GM21786 (cell line): Measurements from ENCODE around the gene PCSK5.

Experiments
- ATAC-seq: cut with Tn5 transposase; IDR thresholded peaks from one replicate; pipeline ENCODE4 v1.9.1; 2021; ENCODE audit not compliant: unreplicated experiment

The PCSK5 gene

DNA sequence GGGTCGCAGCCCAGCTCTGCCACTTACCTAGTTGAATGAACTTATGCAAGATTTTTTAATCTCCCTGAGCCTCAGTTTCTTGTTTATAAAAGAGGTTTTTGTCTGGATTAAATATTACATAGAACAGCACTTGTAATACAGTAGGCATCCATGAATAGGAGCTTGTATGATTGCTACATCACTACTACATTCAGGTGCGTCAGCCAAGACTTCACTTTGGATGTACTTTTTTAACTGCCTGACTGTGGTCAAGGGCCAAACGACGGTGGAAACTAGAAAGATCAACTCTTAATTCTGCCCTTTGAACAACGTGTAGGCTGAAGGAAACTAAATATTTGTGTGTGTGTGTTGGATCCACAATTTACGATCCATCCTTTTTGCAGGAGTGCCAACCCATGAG, 330.9 kb downstream of the PCSK5 start:
- ATAC-seq: no peak

DNA sequence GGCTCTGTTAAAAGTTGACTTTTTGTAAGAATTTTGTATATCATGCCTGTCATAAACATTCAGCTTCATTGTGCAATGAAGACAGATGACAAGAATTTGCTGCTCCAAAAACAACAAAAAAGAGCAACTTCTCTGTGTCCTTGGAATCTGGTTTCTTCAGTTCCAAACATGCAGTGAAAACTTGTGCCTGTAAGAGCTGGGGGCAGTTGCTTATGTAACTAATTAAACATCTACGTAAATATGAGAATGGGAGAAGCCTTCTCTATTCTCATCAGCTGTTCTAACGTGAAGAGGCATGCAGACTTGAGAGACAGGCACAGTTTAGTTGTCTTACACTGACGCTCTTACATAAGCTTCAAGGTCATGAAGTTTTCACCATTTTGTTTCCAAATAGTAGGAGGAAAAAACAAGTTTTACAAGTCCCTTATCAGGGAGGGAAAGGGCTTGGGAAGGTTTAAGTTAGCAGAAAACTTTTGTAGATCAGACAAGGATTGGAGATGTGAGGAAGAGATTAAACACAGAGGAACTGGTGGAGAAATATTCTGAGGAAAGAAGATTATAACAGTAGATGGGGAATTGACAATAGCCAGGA, 333.4 kb downstream of the PCSK5 start:
- no peak for ATAC-seq

DNA sequence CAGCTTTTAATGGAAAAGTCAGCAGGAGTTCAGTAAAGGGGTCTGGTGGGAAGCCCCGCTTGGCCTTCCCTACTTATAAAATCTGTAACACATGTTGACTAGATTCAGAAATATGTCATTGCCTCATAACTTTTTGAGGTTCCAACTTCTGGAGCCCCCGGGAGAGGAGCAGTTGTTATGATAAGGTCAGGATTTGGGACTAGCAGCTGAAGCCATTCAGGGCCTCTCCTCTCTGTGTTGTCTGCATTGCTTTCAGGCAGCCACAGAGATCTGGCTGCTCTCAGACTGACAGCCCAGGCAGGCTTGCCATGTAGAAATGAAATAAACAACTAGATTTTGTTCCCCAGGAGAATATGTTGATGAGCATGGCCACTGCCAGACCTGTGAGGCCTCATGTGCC, 336.7 kb downstream of the PCSK5 start:
- no peak for ATAC-seq

DNA sequence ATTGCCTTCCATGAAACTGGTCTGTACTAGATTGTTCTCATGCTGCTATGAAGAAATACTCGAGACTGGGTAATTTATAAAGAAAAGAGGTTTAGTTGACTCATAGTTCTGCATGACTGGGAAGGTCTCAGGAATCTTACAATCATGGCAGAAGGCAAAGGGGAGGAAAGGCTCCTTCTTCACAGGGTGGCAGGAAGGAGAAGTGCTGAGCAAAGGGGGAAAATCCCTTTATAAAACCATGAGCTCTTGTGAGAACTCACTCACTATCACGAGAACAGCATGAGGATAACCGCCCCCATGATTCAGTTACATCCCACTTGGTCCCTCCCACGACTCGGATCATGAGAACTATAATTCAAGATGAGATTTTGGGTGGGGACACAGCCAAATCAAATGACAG, 340.5 kb downstream of the PCSK5 start:
- no peak for ATAC-seq

DNA sequence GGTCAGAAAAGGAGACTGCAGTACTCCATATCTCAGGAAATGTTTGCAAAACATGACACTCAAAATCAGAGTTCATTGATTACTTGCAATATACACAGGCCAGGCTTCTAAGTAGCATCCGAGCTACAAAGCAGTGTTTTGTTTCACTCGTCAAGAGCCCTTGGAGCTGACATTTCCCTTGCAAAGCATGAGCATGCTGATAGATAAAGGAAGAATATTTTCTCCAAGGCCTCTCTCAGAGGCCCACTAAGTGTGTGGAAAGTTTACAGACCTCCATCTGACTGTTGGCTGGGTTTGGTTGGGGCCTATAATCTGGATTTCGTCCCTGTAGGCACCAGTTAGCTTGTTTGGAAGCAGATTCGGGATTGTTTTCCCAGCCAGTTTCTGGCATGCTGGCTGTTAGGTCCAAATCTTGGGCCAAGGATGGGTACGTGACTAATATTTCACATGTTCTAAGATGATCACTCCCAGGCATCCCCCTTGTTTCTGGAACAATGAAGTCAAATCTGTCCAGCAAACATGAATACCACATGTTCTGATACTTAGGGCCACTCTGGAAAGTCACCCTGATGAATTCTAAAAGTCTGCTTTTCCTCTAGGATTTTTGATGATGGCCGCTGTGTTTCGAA, 342.5 kb downstream of the PCSK5 start:
- ATAC-seq: no peak

DNA sequence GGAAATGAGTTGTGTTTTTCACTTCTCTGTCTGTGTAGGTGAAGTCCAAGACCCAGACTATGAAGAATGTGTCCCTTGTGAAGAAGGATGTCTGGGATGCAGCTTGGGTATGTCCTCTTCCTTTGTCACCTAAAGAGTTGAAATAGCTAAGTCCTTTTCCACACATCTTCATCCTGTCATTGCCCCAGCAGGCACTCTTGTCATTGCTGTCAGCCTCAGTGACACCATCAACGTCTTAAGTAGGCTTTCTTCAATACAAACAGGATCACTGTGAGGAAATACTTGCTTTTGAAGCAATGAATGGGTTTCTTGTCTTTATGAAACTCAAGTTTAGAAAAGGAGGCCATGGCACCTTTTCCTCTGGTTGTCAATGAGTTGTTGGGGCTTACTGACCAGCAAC, 350.1 kb downstream of the PCSK5 start:
- no peak for ATAC-seq

DNA sequence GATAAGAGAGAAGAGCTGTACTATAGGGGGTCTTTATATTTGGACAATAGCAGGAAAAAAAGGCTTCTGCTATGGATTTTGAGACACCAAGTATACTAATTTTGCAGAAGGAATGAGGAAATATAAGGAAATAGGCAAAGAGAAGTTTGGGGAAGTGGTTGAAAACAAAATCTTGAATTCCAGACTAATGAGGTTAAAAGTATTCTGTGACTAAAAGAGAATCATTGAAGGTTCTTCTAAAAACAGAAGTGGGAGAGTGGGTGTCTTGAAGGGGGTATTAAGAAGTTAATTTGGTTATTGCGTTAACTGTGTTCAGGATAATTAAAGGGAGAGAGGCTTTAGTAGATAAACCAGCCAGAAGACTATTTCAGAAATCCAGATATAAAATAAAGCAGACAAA, 355.0 kb downstream of the PCSK5 start:
- no peak for ATAC-seq

DNA sequence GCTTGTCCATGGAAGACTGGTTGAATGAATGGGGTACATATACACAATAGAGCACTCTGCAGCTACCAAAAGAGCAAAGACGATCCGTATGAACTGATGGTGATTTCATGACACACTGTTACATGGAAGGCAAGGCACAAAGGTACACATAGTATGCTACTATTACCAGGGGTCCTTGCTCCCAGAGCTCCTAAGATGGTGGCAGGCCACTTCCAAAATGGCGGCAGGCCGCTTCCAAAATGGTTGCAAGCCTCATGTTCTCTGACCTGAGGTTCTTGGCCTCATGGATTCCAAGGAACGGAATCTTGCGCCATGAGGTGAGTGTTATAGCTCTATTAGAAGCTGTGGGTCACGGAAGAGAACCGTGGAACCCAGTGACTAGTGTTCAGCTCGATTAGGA, 356.2 kb downstream of the PCSK5 start:
- ATAC-seq: no peak

DNA sequence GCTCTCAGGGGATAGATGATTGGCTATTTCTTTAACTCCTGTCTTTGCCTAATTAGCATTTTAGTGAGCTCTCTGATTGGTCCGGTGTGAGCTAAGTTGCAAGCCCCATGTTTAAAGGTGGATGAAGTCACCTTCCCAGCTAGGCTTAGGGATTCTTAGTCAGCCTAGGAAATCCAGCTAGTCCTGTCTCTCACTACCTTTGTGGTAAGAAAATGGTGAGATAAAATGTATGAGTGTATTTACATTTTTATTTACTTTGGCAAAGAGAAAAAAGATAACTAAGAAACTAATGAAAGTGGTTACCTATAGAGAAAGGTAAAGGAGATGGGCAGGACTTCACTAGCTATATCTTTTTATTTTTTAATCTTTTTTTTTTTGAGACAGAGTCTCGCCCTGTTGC, 357.0 kb downstream of the PCSK5 start:
- ATAC-seq: no peak

DNA sequence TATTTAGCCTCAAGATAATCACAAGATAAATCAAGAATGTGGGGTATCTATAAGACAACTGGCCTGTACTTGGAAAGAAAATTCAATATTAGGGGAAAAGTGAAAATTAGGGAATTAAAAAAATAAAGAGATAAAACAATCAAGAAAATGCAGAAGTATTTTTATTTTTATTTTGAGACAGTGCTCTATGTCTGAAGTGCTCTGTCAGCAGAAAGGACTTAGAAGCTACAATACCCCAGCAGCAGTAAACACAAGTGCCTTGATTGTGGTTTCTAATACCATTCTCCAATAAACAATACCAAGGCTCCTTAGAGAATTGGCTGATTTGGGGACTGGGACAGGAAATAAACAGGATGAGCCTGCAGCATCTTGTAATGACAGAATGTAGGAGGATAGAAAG, 358.8 kb downstream of the PCSK5 start:
- no peak for ATAC-seq

DNA sequence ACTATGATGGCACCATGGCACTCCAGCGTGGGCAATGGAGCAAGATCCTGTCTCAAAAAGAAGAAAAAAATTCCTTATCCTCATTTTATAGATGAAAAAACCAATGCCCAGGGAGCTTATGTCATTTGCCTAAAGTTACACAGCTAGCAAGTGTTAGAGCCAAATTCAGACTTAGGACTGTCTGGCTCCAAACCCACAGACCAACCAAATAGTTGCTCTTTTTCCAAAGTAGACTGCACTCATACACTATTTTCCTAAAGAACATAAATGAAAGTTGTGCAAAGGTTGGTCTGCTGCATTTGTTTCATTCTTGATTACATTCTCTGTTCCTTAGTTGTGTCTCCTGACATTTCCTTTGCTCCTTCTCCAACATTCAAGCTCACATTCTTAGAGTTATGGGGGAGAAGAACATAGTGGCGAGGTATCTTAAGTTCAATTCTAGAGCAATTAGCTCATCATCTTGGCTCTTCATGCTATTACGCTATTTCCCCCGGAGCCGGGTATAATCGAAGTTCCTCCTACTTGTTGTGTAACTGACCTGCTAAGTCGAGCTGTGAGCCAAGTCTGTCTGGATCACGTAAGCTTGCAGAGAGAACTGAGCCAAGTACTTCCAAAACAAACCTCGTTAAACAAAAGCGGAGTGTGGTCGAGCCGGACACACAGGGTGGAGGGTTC, 365.4 kb downstream of the PCSK5 start:
- ATAC-seq: no peak

DNA sequence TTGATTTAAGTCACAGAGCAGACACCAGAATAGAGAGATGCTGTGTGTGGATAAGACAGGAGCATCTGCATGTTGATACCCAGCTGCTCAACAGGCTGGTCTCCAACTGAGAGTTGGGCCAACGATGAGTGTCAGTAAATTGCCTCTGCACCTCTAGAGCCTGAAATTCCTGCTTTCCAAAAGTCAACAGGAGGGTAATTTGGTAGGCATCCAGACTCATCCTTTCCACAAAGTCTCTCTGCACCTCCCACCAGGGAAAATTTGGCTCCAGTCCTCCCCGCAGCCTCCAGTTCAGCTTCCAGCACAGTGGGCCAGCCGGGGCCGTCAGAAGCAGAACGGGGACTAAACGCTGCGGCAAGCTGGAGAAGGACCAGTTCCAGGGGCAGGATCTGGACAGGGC, 366.8 kb downstream of the PCSK5 start:
- no peak for ATAC-seq

DNA sequence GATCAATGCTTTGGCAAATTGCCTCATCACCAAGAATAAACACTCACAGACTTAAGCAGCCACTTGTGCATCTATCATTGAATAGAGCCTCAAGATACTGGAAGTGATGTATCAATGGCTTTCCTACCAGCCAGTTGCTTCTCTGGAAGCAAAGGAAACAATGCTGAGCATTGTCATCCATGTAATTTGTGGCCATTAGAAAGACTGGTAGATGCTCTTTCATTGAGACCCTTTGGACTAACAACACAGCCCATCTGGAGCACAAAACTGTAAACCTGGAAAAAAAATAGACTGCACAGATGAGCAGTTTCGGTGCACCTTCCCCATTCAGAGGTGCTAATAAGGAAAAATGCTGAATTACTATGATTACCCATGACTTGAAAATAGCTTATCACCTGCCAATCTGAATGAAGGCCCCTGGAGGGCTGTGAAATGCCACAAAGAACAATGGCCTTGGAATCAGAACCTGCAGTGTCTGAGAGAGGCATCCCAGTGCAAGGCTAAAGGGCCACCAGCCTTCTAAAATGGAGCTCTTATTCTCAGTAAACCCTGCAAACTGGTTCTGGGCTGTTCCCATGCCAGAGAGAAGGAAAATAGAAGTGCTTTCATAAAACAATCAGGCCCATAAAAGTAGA, 376.3 kb downstream of the PCSK5 start:
- no peak for ATAC-seq

DNA sequence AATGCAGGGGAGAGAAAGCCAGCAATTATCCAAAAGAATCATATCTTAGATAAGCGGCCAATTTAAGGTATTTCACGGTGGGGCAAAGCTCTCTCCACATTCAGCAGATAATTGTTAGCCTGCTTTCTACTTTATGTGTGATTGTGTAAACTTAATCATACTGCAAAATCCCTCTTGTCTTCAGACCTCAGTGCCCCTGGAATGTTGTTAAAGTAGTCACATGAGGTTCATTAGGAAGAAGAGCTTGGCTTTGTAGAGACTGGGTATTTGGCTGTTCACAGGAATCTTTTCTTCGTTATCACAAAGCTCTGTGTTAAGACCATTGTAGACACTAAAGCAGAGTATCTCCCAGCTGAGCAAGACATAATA, 376.8 kb downstream of the PCSK5 start:
- ATAC-seq: no peak

DNA sequence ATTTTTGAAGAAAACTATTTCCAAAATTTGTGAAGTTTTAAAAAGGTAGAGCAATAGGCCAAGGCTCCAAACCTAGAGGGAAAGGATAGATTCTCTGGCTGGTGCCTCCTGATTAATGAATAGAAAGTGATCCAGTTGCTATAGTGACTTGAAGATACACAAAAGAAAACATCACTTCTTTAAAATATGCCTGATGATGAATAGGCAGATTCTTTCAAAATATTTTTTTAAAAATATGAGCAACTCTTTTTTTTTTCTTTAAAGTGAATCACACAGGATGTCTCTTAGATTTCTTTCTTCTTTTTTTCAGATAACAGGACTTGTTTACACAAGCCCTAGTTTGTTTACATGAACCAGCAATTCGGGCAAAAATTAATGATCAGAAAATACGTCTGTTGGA, 379.3 kb downstream of the PCSK5 start:
- no peak for ATAC-seq

DNA sequence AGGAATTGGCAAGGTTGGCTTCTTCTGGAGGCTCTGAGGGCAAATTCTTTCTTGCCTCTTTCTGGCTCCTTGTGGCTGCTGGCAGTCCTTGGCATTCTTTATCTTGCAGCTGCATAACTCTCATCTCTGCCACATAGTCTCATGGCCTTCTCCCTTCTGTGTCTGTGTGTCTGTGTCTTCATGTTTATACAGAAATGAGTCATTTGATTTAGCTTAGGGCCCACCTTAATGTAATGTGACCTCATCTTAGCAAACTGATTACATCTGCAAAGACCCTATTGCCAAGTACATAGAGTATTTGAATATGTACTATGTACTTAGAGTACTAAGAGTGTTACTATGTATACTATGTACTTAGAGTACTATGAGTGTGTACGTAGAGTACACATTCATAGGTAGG, 381.3 kb downstream of the PCSK5 start:
- no peak for ATAC-seq

DNA sequence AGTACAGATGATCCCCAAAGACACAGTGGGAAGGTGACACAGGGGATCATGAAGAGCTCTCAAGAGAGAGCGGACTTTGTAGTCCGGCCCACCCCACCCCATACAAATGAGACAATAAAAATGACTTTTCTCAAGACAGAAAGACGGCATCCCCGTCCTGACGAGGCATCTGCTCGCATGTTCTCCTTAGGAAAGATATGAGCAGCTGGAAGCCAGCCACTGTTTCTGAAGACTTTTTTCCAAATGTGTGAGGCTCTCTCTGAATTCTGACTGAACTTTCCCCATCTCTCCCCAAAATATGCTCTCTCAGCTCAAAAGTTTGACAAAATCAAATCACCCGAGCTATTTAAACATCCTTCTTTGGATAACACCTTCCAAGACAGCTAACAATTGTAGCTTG, 398.6 kb downstream of the PCSK5 start:
- no peak for ATAC-seq

DNA sequence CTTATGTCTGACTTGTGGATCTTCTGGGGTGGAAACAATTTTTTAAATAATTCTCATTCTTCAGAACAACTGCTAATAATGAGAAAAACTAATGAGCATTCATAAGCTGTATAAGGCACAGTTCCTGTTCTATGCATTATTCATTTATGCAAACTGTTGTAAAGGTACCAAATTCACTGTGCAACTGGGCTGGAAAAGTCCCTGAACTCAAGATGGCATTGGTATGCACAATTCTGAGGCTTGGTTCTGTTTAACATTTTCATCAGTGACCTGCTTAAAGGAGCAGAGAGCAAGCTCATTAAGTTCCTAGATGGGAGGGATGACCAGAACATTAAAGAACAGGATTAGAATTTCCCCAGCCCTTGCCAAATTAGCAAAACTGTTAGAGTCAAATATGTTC, 399.2 kb downstream of the PCSK5 start:
- ATAC-seq: no peak

DNA sequence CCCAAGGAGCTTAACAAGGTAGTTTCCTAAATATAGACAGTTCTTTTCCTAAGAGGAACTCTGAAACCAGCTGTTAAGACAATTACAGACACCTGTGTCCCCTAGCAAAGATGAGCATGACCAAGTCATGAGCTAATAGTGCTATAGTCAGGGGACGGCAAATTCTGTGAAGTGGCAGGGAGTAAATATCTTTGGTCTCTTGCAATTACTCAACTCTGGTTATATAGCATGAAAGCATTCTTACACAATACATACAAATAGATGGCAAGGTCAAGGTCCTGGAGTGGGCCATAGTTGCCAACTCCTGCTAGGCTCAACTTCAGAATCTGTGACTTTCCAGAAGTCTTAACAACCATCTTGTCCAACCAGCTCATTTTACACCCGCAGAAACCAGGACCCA, 400.1 kb downstream of the PCSK5 start:
- ATAC-seq: no peak

DNA sequence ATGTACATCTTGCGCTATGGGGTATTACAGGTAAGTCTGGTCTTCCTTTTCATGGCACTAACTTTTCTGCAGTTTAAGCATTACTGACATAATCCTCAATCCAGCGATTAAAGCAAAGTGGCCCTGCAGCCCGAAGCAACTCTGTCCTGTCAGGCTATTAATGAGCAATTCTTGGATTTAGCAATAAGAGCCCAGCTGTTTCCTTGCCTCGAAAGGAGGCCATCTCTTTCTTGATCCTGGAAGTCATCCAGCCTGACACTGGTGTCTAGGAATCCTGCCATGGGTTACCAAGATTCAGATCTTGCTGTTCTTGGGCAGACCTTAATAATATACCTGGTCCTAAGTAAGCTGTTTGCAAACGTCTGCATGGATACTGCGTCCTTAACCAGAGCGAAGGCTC, 401.8 kb downstream of the PCSK5 start:
- no peak for ATAC-seq

DNA sequence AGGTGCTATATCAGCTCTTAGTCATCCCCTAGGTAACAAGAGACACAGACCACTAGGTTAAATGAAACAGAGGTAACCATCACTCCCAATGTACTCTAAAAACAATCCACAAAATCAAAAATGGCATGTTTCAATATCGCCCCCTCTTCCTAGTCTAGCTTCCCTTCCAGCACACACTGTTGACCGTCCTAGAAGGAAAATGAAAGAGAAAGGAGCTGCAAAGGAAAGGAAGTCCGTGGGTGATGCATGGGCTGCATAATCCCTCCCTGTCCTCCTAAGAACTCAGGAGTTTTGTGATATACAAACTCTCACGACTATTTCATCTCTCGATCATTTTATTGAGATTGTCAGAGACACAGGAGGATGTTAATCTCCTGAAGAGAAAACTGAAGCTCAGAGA, 402.2 kb downstream of the PCSK5 start:
- ATAC-seq: no peak

DNA sequence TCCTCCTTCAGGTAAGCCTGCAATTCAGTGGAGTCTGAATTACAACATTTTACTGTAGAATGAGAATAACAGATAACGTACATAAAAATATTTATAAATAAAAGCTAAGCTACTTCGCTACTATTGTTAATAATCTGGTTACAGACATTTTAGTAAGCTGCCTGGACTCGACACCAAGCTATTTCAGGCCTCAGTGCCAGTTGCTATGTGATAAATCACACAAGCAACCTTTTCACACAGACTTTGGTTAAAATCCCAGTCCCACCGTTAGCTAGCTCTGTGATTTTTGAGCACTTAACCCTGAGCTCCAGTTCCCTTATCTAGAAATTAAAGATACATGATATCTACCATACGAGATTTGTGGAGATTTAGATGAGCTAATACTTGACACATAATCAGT, 403.8 kb downstream of the PCSK5 start:
- ATAC-seq: no peak
